SIG-M5 treated with dmso at 0.1 percent for 504 hours (cell line): ENCODE results near the gene SEPSECS.

Experiments
- DNase-seq: peaks from one replicate; lab custom pipeline; 2025; ENCODE audit not compliant: unreplicated experiment; lab: John Stamatoyannopoulos, UW

Gene SEPSECS

GRCh38 chr4:25157081-25157480 is 3.2 kb downstream of the SEPSECS start:
- peak; percentile 29 for DNase-seq

- peak; percentile 4 for DNase-seq
Measured at GRCh38 chr4:25155947-25156346, 4.3 kb downstream of the SEPSECS start.

- DNase-seq: no peak
Measured at GRCh38 chr4:25154594-25155265, 5.5 kb downstream of the SEPSECS start.

GRCh38 chr4:25146076-25146475 is 14.2 kb downstream of the SEPSECS start:
- no peak for DNase-seq

GRCh38 chr4:25144870-25145481 is 15.3 kb downstream of the SEPSECS start:
- no peak for DNase-seq

GRCh38 chr4:25142468-25142867 is 17.8 kb downstream of the SEPSECS start:
- DNase-seq: no peak

GRCh38 chr4:25141592-25141991 is 18.7 kb downstream of the SEPSECS start:
- no peak for DNase-seq

GRCh38 chr4:25133132-25133531 is 27.1 kb downstream of the SEPSECS start:
- no peak for DNase-seq

GRCh38 chr4:25131926-25132325 is 28.3 kb downstream of the SEPSECS start:
- DNase-seq: no peak

- no peak for DNase-seq
Measured at GRCh38 chr4:25131381-25131780, 28.9 kb downstream of the SEPSECS start.

- no peak for DNase-seq
Measured at GRCh38 chr4:25129917-25130316, 30.3 kb downstream of the SEPSECS start.

GRCh38 chr4:25128671-25129070 is 31.6 kb downstream of the SEPSECS start:
- no peak for DNase-seq

- DNase-seq: no peak
Measured at GRCh38 chr4:25123236-25123635, 37.0 kb downstream of the SEPSECS start.

GRCh38 chr4:25120146-25120940 is 39.9 kb downstream of the SEPSECS start:
- no peak for DNase-seq

GRCh38 chr4:25117716-25118472 is 42.4 kb downstream of the SEPSECS start:
- no peak for DNase-seq

- DNase-seq: no peak
Measured at GRCh38 chr4:25117274-25117673, 43.0 kb downstream of the SEPSECS start.

- no peak for DNase-seq
Measured at GRCh38 chr4:25113915-25114904, 46.0 kb downstream of the SEPSECS start.

GRCh38 chr4:25112995-25113380 is 47.3 kb downstream of the SEPSECS start:
- no peak for DNase-seq

GRCh38 chr4:25112366-25112994 is 47.8 kb downstream of the SEPSECS start:
- DNase-seq: no peak
